SH-SY5Y (cell line): ENCODE data around the gene PHACTR1.

Experiments used
- GATA2 ChIP-seq: IDR thresholded peaks from 2 replicates; pipeline ENCODE4 v1.6.1; 2011; ENCODE audit warnings: mild to moderate bottlenecking, low read depth, low read length
- GATA3 ChIP-seq: IDR thresholded peaks from 2 replicates; pipeline ENCODE4 v1.6.1; 2011; ENCODE audit warnings: low read depth, mild to moderate bottlenecking, low read length, moderate library complexity

GRCh38 chr6:12813321-12813720 is 96.8 kb downstream of the PHACTR1 start:
- TF ChIP-seq GATA3 (no peak), GATA2 (no peak)
